ENCODE results near the gene PUM2. TPM values are rescaled to one million over a fixed set of nuclear protein-coding genes. Genes with fewer than 3 reads are reported as not detected.
"Not testable (repeated sequence)": the region's sequence is repeated elsewhere in the genome, so short reads cannot be mapped to it uniquely, and the experiment has no call there.

PUM2 gene
- total and polyA plus RNA-seq, 2 of the 8 experiments (the other 6 are each of a cell fraction or from before 2014, with no cell fraction given), result 46.6 to 114 TPM

DNA sequence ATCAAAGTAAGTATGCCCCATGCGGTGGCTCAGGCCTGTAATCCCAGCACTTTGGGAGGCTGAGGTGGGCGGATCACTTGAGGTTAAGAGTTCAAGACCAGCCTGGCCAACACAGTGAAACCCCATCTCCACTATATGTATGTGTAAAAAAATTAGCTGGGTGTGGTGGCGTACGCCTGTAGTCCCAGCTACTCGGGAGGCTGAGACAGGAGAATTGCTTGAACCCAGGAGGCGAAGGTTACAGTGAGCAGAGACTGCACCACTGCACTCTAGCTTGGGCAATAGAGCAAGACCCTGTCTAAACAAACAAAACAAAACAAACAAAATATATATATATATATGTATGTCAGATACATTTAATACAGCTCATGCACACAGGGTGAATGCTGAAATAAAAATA, 82.3 kb downstream of the PUM2 start:
- CTCF ChIA-PET (ENCODE audit: partially characterized antibody), result interaction anchor here (0.8 to 2.4 kb wide), 5 partner anchors 9 to 96 kb away, joined by 3 to 6 read pairs (median 3); no protein-coding TSS in a partner anchor

More for the DNA sequence above, 82.3 kb downstream of the PUM2 start:
- not testable (repeated sequence) for H4K5ac ChIP-seq (ENCODE audit: insufficient read length, low read depth, low read length); H4K8ac ChIP-seq (ENCODE audit: extremely low read depth, insufficient read depth, low read length); DNase-seq (ENCODE audit: low read depth in 1 of 2, low spot score in 2 of 2); H2BK5ac ChIP-seq (ENCODE audit: low read depth, low read length); H2BK20ac ChIP-seq (ENCODE audit: low read length); H4K20me1 ChIP-seq (replicated peaks in 1 of 2; ENCODE audit: control insufficient read depth in 1 of 2, insufficient read depth in 2 of 2, low read length in 2 of 2); H2BK120ac ChIP-seq (replicated peaks; ENCODE audit: low read depth, low read length); H3K4me3 ChIP-seq (ENCODE audit: extremely low read depth in 1 of 4, insufficient read depth in 2 of 4, low read depth in 3 of 4, low read length in 4 of 4); H3K23me2 ChIP-seq (ENCODE audit: low read depth, low read length); H3K4ac ChIP-seq (replicated peaks; ENCODE audit: insufficient read length, low read depth, low read length); H2BK15ac ChIP-seq (ENCODE audit: low read length); H2AK5ac ChIP-seq (ENCODE audit: low read depth, low read length); H3K27ac ChIP-seq (ENCODE audit: low read depth, low read length); H3K14ac ChIP-seq (ENCODE audit: insufficient read length); H4K91ac ChIP-seq (replicated peaks; ENCODE audit: insufficient read length, low read length); H3K9ac ChIP-seq (replicated peaks in 1 of 4; ENCODE audit: extremely low read depth in 1 of 4, low read depth in 3 of 4, low read length in 3 of 4); H3K79me2 ChIP-seq (ENCODE audit: control insufficient read depth in 1 of 2, insufficient read depth in 2 of 2, low read length in 2 of 2); H3K27me3 ChIP-seq (replicated peaks in 1 of 4; ENCODE audit: control insufficient read depth in 3 of 4, extremely low read depth in 1 of 4, insufficient read depth in 3 of 4, low read length in 3 of 4); H3K4me1 ChIP-seq (replicated peaks in 1 of 4; ENCODE audit: control insufficient read depth in 3 of 4, insufficient read depth in 4 of 4, low read length in 3 of 4); H3K56ac ChIP-seq (replicated peaks; ENCODE audit: insufficient read length, low read depth, low read length); H3K4me2 ChIP-seq (ENCODE audit: insufficient read depth in 1 of 2, low read depth in 2 of 2, low read length in 2 of 2); H3K18ac ChIP-seq (ENCODE audit: extremely low read depth, low read length); H2AFZ ChIP-seq (ENCODE audit: low read length); H3K23ac ChIP-seq (ENCODE audit: insufficient read length); H3K9me3 ChIP-seq (ENCODE audit: insufficient read depth in 2 of 2, low read depth in 1 of 2, low read length in 1 of 2); FAIRE-seq; H3K79me1 ChIP-seq (ENCODE audit: low read depth, low read length); H2BK12ac ChIP-seq (ENCODE audit: low read depth, low read length)
- POLR2A ChIA-PET (ENCODE audit: partially characterized antibody), result interaction anchor here (1.0 kb wide), 1 partner anchor 11 kb away, joined by 4 read pairs; no protein-coding TSS in a partner anchor
- H3K36me3 ChIP-seq (ENCODE audit: control insufficient read depth in 2 of 4, insufficient read depth in 4 of 4, low read length in 3 of 4), result peaks cover 0 to 18% (median 2%) of the 10 kb centered on the region in 4 experiments; a peak in 3 of 8 replicates
- WGBS, 2 experiments (ENCODE audit: extremely low coverage in 1 of 2, insufficient coverage in 1 of 2, insufficient read length in 1 of 2, insufficient replicate concordance in 2 of 2, low coverage in 1 of 2, low lambda C conversion rate in 2 of 2, missing lambda C conversion rate in 1 of 2), result 90% methylated on average over 6 of the region's 6 CpGs; no CpG with 5 or more reads in 1 of the 2 experiments

All from H1 (cell line).